Cardiac muscle cell (in vitro differentiated cells and primary cell): ENCODE data around the gene RGS10. TPM values are rescaled to one million over a fixed set of nuclear protein-coding genes. Genes with fewer than 3 reads are reported as not detected.

ENCODE experiments used
- DNase-seq, 2 donors: peaks; one replicate each; pipeline versions ENCODE4 v3.0.0 to v3.0.0-alpha.2; 2010 to 2017; ENCODE audit warnings: low read depth in 1 of 2, low spot score in 1 of 2
- H3K27ac ChIP-seq: fragments of 200-600 bp; sonication (generic); 2 replicates; pipeline ENCODE4 v1.5.1; 2016
- H3K27me3 ChIP-seq: fragments of 200-600 bp; sonication (generic); 2 replicates; pipeline ENCODE4 v1.6.0; 2016; ENCODE audit warnings: control low read depth
- H3K36me3 ChIP-seq: fragments of 200-600 bp; sonication (generic); 2 replicates; pipeline ENCODE4 v1.5.1; 2016; ENCODE audit warnings: control low read depth
- H3K4me1 ChIP-seq: fragments of 200-600 bp; sonication (generic); 2 replicates; pipeline ENCODE4 v1.8.1; 2017; ENCODE audit warnings: low read depth, mild to moderate bottlenecking, mixed run types
- H3K4me3 ChIP-seq: fragments of 200-600 bp; sonication (generic); 2 replicates; pipeline ENCODE4 v1.5.1; 2016; ENCODE audit warnings: mild to moderate bottlenecking
- H3K9me3 ChIP-seq: fragments of 200-600 bp; sonication (generic); 2 replicates; pipeline ENCODE4 v1.5.1; 2017; ENCODE audit warnings: low read depth, mild to moderate bottlenecking, control low read depth
- polyA plus RNA-seq: library from polyadenylated mRNA; unstranded; fragments of >200 nt; fragmentation: Nextera tagmentation; extraction: Ambion mirVana; gene quantifications from 2 replicates; pipeline ENCODE4 v1.2.1, GENCODE V29; 2016
- total RNA-seq: library from RNA; depleted of rRNA; stranded (reverse); fragments of >200 nt; gene quantifications from 2 replicates; pipeline ENCODE4 v1.2.3, GENCODE V29; 2016
- TF ChIP-seq, protein P1 (sequence below): IDR thresholded peaks from 2 replicates; pipeline ENCODE4 v1.5.1; 2012; ENCODE audit warnings: low read depth, mild to moderate bottlenecking, low read length

RGS10 gene
- total and polyA plus RNA-seq, 2 experiments from 2014 or later, result 0.73 to 1.6 TPM

DNA sequence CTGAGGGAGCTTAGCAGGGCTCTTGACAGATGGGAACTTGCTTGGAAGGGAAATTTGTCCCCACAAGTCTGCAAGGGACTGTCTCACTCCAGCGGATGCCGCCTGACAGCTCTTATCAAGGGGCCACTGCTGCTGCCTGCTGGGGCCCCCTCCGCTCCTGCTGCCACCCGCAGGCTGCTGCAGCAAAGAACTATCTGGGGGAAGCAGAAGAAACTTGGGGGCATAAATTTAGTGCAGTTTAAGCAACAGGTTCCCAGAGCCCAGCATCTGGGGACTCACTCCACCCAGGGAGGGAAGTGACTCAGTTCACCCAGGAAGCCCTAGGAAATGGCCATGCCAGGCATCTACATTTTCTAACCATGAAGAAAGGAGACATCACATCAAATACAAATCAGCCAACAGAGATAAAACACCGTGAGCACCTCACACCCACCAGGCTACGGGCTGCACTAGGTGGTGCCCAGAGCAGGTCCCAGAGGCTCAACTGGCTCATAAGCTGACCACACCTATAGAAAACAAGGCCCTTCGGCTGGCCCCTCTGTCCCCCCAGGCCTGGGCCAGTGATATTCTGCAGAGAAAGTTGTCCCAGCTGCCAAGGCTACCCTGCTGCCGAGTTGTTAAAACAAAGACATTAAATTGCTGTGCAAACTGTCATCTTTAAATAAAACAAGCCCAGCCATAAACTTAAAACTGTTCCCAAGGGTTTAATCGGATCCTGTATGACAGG, 3.7 kb downstream of the RGS10 start:
- Histone ChIP-seq H3K27ac (no peak overlapping the region), H3K27me3 (peaks cover 52% of the 10 kb centered on the region), H3K9me3 (no peaks in the 10 kb centered on the region), H3K36me3 (no peaks in the 10 kb centered on the region), H3K4me3 (no peak overlapping the region), H3K4me1 (peaks cover 10% of the 10 kb centered on the region)
- TF ChIP-seq, protein P1, sequence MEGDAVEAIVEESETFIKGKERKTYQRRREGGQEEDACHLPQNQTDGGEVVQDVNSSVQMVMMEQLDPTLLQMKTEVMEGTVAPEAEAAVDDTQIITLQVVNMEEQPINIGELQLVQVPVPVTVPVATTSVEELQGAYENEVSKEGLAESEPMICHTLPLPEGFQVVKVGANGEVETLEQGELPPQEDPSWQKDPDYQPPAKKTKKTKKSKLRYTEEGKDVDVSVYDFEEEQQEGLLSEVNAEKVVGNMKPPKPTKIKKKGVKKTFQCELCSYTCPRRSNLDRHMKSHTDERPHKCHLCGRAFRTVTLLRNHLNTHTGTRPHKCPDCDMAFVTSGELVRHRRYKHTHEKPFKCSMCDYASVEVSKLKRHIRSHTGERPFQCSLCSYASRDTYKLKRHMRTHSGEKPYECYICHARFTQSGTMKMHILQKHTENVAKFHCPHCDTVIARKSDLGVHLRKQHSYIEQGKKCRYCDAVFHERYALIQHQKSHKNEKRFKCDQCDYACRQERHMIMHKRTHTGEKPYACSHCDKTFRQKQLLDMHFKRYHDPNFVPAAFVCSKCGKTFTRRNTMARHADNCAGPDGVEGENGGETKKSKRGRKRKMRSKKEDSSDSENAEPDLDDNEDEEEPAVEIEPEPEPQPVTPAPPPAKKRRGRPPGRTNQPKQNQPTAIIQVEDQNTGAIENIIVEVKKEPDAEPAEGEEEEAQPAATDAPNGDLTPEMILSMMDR, result no peak
- no peak for DNase-seq

- peaks cover 7% of the 10 kb centered on the region for H3K4me1 ChIP-seq
- no peak for DNase-seq
- H3K4me3 ChIP-seq, result no peak overlapping the region
- TF ChIP-seq, protein P1, result no peak
- peaks cover 44% of the 10 kb centered on the region for H3K27me3 ChIP-seq
- no peak overlapping the region for H3K27ac ChIP-seq
- H3K36me3 ChIP-seq, result no peaks in the 10 kb centered on the region
- H3K9me3 ChIP-seq, result no peaks in the 10 kb centered on the region
Measured at GRCh38 chr10:119537953-119538630, 4.4 kb downstream of the RGS10 start.

- Histone ChIP-seq H3K27me3 (peaks cover 29% of the 10 kb centered on the region), H3K4me3 (no peak overlapping the region), H3K27ac (no peak overlapping the region), H3K36me3 (no peaks in the 10 kb centered on the region), H3K4me1 (peaks cover 6% of the 10 kb centered on the region), H3K9me3 (no peaks in the 10 kb centered on the region)
- TF ChIP-seq, protein P1, result no peak
- DNase-seq, result no peak
Measured at GRCh38 chr10:119536508-119537025, 6.0 kb downstream of the RGS10 start.

GRCh38 chr10:119535837-119536507, 6.5 kb downstream of the RGS10 start:
- H3K4me3 ChIP-seq, result no peak overlapping the region
- peaks cover 6% of the 10 kb centered on the region for H3K4me1 ChIP-seq
- H3K9me3 ChIP-seq, result no peaks in the 10 kb centered on the region
- DNase-seq, result no peak
- TF ChIP-seq, protein P1, result no peak
- H3K36me3 ChIP-seq, result no peaks in the 10 kb centered on the region
- H3K27me3 ChIP-seq, result peaks cover 23% of the 10 kb centered on the region
- H3K27ac ChIP-seq, result no peak overlapping the region

DNA sequence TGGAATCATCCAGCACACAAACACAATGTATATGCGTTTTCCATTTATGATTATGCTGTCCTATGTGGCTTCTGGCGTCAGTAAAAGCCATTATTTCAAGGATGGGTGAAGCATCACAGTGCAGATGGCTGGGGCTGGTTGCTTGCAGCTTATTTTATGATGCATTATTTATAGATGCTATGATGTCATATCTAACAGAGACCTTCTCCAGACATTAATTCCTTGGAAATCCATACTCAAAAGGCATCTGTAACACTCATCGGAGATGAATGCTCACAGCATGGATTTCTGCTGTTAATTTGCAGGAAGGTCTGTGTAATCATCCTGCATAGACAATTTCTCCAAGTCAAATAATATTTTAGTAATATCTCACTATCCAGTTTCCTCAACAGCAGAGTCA, 7.2 kb downstream of the RGS10 start:
- Histone ChIP-seq H3K36me3 (no peaks in the 10 kb centered on the region), H3K4me3 (no peak overlapping the region), H3K9me3 (no peaks in the 10 kb centered on the region), H3K27me3 (peaks cover 17% of the 10 kb centered on the region), H3K4me1 (peaks cover 6% of the 10 kb centered on the region), H3K27ac (no peak overlapping the region)
- no peak for DNase-seq
- TF ChIP-seq, protein P1, result no peak
